Stimulated activated CD4-positive, alpha-beta T cell treated with anti-CD3 and anti-CD28 coated beads, Interleukin-15, amount 100 ng/mL, for 24 hours (primary cell): Measurements from ENCODE around the gene SERPINB5.

Experiments used
- DNase-seq: peaks from one replicate; pipeline ENCODE4 v3.0.0-alpha.2; 2020

Gene SERPINB5

GRCh38 chr18:63532471-63532870, 55.7 kb downstream of the SERPINB5 start:
- no peak for DNase-seq

DNA sequence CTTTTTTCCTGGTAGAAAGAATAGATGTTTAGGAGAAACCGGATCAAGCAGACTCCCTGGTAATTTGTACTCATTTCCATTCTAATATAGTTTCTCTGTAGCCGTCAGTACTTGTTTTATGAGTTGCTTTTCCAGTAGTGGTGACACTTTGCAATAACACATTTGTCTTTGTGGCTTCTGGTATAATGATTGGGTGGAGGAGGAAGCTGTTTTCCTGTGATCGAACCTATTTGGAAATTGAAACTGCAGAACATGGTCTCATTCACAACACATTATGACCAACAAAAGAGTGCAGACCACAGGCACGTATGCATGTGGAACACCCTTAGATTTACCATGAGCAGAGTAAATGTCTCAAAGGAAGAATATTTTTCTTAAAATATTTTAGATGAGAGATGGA, 57.9 kb downstream of the SERPINB5 start:
- no peak for DNase-seq

GRCh38 chr18:63539904-63540510, 63.2 kb downstream of the SERPINB5 start:
- DNase-seq, result no peak

- DNase-seq, result no peak
Measured at GRCh38 chr18:63542069-63542468, 65.3 kb downstream of the SERPINB5 start, which contains the start of gene SERPINB12. Gene SERPINB12 (plus strand): TSS chr18:63542369. CDS start chr18:63556160, 13,791 bp downstream.

- no peak for DNase-seq
Measured at GRCh38 chr18:63544017-63544416, 67.3 kb downstream of the SERPINB5 start.

GRCh38 chr18:63545000-63545399, 68.2 kb downstream of the SERPINB5 start:
- no peak for DNase-seq

DNA sequence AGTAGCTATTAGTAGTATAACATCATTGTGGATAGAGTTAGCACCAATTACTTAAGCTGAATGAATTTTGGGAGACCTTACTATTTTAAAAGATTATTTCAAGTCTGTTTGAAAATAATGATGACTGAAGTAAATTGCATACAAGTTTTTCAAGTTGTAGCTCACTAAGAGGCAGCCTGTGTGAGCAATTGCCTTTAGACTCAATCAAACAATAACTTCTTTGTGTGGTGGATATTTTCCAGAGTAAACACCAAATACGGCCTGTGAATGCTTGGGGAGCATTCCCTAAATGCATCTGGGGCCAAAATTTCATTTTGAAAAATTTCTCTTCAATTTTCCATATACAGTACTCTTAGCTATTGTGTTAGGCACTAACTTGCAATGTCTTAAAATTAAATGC, 73.3 kb downstream of the SERPINB5 start:
- no peak for DNase-seq

DNA sequence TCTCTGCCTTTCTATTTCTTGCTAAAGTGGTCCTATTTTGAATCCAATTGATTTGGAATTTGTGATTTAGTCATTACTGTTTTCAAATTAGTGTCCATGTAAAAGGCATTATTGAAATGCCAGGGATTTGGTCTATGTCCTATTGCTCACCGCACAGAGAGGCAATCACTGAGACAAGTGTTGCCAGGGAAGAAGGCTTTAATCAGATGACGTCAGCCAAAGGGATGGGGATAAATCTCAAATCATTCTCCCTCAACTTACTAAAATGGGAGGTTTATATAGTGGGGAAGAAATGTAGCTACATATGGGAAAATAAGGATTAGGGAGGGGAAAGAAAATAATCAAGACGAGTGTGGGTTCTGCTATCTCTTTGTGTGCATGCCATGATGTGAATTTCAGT, 75.0 kb downstream of the SERPINB5 start:
- no peak for DNase-seq

GRCh38 chr18:63552581-63552980, 75.8 kb downstream of the SERPINB5 start:
- no peak for DNase-seq

DNA sequence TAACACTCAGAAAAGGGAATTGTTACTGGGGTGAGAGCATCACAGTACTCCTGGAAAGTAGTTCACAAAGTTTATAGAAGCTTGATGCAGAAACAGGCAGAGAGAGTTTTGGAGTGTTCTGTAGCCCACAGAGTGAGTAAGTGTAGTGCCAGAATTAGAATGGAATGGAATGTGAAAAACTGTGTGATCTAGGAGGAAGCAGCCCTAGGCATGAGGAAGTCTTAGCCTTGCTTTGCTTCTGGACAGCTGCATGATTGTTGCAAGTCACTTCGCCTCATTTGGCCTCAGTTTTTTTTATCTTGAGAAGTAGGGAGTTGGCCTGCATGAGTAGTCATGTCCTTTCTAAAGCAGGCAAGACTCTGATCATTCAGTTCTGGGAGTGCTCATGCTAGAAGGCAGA, 76.3 kb downstream of the SERPINB5 start:
- no peak for DNase-seq
